Measurements from ENCODE around the gene SF3B2.

- TF ChIP-seq POLR2A (IDR thresholded peaks at IDR 0.05) (no peak), POLR2AphosphoS5 (IDR thresholded peaks at IDR 0.05) (no peak), CTCF (IDR thresholded peaks at IDR 0.05) (no peak), EP300 (IDR thresholded peaks at IDR 0.05) (no peak)
Observed at GRCh38 chr11:66042996-66043906, 8.9 kb upstream of the SF3B2 start.

Measured in upper lobe of left lung (tissue), 4 donors.